GM18502 (cell line): Measurements from ENCODE around the gene HK2.

ENCODE experiments used
- ATAC-seq: cut with Tn5 transposase; IDR thresholded peaks from one replicate; pipeline ENCODE4 v1.9.1; 2021; ENCODE audit warnings: mild to moderate bottlenecking; ENCODE audit not compliant: unreplicated experiment, poor library complexity

The HK2 gene

DNA sequence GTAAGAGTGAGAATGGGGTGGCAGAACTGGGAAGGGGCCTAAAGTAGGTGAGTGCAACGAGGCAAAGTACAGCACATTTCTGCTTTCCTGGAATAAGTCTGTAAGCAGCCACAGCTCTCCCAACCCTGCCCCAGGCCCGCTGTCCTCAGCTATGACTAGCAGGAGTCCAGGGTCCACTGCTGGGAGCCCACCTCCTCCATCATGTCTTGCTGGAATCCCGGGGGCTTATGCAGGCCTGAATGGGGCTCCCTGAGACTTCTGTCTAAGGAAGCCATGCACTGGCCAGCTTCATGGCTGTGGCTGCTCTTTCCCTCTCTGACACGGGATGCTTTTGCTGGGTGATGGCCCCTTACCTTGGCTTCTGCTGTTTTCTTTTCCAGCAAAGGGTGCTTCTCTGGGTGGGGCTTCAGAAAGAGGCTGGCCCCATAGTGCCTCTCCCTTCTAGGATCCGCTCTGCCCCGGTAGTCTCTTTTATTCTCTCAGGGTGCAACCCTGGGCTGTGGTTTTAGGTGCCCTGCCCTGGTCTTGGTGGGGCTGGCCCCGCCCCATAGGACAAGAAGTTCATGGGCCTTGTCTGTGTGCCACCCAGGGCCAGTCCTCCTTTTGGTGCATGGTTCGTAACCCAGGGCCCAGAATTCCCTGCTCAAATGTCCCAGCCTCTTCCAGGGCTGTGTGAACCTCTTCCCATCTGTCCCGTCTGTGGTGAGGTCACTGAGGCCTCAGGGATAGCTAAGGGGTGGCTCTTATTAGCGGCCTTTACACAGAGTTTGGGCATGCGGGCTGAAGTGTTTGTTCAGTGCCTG, 90.7 kb downstream of the HK2 start:
- ATAC-seq = no peak

DNA sequence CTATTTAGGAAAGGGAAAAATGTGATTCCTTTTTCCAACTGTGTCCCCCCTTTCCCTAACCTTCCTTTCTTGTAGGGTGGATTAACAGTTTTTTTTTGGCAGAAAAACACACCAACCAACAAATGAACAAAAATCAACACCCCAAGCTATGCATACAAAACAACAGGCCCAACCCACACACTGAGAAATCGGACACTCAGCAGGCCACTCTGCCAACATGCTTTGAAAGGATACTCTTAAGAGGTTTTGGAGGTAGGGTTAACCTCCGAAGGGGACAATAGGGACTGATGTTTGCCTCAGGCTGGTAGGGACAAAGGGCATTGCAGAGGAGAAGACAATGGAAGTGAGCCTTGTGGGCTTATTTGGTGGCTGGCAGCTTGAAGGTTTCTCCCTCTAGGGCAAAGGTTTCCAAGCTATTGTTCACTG, 91.4 kb downstream of the HK2 start:
- no peak for ATAC-seq

DNA sequence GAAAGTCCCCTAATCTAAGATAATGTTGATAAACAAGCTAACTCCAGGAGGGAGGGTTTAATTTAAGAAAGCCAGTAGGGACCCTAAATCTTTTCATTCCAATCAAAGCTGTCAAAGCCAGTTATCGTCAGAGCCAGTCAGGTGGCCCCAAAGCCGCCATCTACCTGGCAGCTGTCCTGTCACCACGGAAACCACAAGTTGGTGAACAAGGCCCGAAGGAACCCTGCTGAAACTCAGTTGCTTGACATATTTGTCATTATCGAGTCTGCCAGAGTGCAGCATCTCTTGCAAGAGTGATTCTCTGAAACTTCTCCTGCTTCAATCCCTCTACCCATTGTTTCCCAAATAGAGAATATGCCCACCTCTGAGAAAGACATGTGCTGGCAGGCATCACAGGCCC, 93.7 kb downstream of the HK2 start:
- ATAC-seq = no peak

GRCh38 chr2:74930811-74931486, 97.0 kb downstream of the HK2 start:
- ATAC-seq = no peak

DNA sequence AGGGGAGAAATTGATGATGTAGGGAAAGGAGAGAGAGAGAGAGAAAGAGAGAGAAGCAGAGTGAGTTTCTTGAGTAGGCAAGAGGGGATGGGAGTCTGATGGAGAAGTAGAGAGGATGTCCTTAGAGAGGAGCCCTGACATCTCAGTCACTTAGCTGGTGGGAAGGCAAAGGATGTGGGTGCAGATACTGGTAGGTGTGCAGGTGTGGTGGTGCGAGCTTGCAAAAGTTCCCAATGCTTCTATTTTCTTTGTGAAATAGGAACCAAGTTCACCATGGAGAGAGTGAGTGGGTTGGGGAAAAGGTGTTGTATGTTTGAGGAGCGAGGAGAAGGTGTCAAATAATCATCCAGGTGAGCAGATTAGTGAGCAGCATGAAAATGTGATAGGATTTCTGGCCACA, 98.0 kb downstream of the HK2 start:
- ATAC-seq = no peak

- ATAC-seq = no peak
Observed at GRCh38 chr2:74935975-74936391, 102.1 kb downstream of the HK2 start.

DNA sequence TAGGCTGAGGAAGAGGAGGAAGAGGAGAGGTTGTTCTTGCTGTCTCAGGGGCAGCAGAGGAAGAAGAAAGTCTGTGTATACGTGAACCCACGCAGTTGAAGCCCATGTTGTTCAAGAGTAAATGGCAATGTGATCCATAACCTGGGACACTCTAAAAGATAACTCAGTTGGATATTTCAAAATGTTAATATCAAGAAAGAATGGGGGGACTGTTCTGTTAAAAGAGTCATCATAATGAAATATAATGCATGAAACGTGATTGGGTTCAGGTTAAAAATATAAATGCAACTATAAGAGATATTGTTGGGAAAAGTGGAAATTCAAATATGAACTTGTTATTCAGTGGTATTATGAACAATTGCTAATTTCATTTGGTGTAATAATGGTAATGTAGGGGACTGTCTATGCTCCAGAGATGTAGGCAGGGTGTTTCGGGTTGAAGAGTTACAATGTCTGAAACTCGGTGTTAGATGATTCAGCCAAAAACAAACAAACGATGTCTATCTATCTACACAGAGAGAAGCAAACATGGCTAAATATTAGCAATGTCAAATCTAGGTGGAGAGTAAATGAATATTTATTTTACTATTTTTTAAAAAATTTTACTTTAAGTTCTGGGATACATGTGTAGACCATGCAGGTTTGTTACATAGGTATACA, 103.4 kb downstream of the HK2 start:
- ATAC-seq = no peak

GRCh38 chr2:74938264-74938663, 104.3 kb downstream of the HK2 start:
- no peak for ATAC-seq

GRCh38 chr2:74939919-74940812, 106.2 kb downstream of the HK2 start:
- no peak for ATAC-seq

DNA sequence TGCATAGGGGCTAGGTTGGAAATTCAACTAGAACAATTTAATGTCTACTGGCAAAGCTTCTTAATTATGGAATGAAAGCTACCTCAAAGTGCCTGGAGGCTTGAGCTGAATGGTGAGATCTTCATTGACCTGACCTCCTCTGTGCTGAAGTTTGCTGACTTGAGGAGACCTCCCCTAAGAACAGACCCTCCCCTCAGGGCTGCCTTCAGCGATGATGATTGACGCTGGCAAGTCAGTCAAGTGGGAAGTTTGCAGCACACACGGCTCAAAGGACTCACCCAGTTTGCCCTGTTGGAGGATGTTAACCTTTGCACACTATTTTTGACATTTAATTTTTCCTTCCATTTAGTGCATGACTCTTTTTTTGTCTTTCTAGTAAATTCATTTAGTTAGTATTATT, 107.4 kb downstream of the HK2 start:
- no peak for ATAC-seq

GRCh38 chr2:74942263-74942662, 108.3 kb downstream of the HK2 start:
- ATAC-seq = no peak
